Putamen (tissue), 1 donor: ENCODE measurements around the gene SPHK2.
"Not testable (repeated sequence)": the region's sequence is repeated elsewhere in the genome, so short reads cannot be mapped to it uniquely, and the experiment has no call there.

ENCODE experiments used
- DNase-seq: peaks from one replicate; pipeline ENCODE4 v3.0.0-alpha.2; 2016; ENCODE audit warnings: low spot score

Gene SPHK2

GRCh38 chr19:48660852-48661710 lies 41.8 kb downstream of the SPHK2 start:
- peak; percentile 83 for DNase-seq

DNA sequence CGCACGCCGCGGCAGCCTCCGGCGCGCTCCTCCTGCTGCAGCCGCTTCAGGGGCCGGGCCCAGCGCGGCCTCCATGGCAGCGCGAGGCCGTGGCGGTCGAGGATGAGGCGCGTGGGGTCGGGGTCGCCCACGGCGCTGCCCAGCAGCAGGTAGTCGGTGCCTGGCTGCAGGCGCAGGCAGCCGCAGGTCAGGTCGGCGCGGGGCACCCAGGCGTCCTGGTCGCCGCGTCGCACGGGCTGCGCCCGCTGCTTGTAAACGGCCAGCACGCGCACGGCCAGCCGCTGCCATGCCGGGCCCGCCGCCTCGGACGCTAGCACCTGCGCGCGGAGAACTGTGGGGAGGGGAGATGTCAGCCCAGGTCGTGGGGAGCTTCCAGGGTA lies 42.4 kb downstream of the SPHK2 start:
- no peak for DNase-seq

- DNase-seq, result no peak
Measured at GRCh38 chr19:48663667-48664066, 44.4 kb downstream of the SPHK2 start.

GRCh38 chr19:48664476-48664875 lies 45.2 kb downstream of the SPHK2 start:
- DNase-seq, result no peak

- no peak for DNase-seq
Measured at GRCh38 chr19:48665786-48666185, 46.5 kb downstream of the SPHK2 start.

DNA sequence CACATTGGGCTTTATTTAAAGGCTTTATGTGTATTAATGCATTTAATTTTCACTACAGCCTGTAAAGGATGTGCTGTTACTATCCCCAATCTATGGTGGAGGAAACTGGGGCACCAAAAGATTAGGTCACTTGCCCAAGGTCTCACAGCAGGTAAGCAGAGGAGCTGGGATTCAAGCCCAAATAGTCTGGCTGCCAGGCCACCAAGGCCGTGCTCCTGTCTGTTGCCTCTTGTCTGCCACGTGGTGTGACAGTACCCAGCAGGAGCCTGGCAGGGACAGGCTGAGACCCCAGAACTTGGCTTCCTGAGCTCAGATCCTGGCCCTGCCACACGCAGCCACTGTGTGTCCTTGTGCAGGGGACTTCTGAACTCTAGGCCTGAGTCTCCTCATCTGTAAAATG lies 49.0 kb downstream of the SPHK2 start:
- DNase-seq, result no peak

- DNase-seq, result no peak
Measured at GRCh38 chr19:48668761-48669160, 49.5 kb downstream of the SPHK2 start.

DNA sequence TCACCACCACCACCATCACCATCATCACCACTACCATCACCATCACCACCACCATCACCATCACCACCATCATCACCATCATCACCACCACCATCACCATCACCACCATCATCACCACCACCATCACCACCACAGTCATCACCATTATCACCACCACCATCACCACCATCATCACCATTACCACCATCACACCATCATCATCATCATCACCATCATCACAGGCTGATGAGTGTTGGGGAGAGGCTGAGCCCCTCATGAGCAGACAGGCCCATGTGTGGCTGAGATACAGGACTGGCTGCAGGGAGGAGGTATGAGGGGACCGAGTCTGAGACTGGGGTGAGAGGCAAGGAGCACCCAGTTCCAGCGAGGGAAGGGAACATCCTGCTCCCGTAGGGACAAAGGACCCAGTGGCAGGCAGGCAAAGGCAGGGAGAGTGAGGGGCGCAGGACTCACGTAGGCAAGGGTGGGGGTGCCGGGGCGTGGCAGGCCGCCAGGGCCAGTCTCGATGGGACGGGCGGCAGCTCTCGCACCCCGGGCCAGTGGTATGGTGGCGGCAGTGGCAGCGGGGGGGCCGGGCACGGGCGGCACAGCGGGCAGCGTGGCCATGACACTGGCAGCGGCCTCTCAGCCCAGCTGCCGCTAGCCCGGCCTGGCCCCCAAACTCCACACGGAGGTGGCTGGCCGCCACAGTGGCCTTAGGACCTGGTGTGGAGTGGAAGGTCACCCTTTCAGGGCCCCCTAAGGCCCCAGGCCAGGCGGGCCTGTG lies 50.8 kb downstream of the SPHK2 start:
- DNase-seq, result no peak

GRCh38 chr19:48670699-48671445 lies 51.6 kb downstream of the SPHK2 start:
- no peak for DNase-seq

DNA sequence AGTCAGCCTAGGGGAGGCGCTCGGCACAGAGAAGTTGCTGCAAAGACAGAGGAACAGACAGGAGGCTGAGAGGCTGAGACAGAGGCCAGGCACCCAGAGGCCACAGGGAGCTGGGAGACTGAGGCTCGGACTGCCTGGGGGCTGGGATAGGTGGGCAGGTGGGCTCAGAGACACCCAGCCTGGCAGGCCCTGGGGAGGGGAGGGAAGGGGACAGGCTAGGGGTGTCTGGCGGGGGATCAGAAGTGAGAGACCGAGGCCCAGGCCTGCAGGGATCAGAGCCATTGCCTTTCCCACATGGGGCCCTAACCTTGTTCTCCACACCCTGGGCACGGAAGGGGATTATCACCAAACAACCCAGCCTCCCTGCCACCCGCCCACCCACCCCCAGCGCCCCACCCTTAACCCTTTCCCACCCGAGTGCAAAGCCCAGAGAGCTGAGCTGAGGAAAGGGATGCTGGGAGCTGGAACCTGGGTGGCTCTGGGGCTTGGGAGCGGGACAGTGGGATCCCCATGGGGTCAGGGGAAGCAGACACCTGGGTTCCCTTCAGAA lies 52.2 kb downstream of the SPHK2 start:
- no peak for DNase-seq

DNA sequence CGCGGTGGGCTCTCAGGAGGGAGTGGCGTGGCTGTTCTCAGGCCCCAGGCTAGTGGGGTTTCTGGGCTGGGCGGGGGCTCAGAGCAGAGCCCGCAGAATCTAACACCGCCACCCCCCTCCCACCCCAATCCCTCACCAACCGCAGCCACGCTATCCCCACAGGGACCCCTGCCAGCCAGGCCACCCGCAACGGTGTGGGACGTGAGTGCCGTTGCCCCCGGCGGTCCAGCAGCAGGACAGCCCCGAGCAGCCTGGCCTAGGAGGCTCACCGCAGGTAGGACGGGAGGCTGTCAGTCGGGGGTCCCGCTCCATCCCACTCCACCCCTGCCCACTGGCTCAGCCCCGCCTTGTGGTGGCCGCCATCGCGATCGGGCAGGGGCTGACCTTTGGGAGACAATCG lies 53.7 kb downstream of the SPHK2 start, which contains the start of gene NTN5:
TSS of gene NTN5 (minus strand) at position 24 of the 400 bp plus-strand sequence. CDS start 2,031 bp downstream, outside the sequence.
- no peak for DNase-seq

DNA sequence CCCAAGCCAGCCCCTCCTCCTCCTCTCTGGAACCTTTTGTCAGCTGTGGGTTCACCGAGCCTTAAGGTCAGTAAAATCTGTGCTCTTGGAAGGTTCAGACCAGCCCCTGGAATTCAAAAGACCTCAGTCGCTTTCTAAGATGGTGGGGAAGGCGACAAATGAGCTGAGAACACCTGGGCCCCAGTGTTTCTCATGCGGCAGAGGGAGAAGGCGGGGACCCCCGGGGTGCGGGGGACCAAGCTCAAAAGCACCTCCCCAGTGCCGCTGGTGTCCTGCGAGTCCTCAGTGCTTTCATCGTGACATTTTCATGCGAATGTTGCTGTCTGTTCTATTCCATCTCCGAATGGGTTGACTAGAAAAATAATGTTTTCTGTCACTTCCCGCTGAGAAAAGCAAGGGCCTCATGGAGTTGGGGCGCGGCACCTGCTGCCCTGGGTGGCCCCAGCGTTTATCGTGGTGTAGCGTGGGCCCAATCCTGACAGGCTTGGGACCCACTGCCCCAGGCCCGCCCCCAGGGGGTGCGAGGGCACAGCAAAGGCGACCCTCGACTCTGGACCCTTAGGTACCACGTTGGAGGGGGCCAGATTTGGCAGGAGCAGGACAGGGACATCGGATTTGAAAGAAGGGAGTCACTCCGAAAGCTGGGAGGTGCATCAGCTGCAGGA lies 54.3 kb downstream of the SPHK2 start:
- no peak for DNase-seq

GRCh38 chr19:48674216-48674809 lies 55.0 kb downstream of the SPHK2 start:
- DNase-seq, result no peak

- DNase-seq, result peak; percentile 84
Measured at GRCh38 chr19:48674921-48675824, 55.9 kb downstream of the SPHK2 start.

DNA sequence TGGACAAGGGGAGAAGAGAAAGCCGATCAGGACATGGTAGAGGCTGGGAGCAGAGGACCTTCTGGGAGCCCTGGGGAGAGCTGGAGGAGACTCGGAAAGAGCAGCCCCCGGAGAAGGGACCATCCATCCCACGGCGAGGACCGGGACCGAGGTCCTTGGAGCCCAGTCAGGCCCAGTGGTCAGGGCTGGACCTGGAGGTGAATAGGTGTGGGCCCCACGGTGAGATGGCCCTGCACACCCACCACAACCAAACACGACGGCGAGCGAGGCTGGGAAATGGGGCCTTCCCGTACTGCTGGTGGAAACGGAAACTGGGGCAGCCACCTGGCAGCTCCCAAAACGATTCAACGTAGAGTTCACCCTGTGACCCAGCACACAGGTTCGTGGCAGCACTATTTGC lies 57.2 kb downstream of the SPHK2 start:
- DNase-seq, result no peak

DNA sequence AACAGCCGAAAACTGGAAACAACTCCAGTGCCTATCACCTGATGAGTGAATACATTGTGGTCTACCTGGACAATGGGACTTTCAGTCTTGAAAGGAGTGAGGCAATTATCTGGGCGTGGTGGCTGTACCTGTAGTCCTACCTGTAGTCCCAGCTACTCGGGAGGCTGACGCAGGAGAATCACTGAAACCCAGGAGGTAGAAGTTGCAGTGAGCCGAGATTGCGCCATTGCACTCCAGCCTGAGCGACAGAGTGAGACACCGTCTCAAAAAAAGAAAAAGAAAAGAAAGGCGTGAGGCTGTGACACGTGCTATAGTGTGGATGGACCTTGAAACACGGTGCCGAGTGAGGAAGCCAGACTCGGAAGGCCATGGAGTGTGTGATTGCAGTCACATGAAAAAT lies 57.6 kb downstream of the SPHK2 start:
- no peak for DNase-seq

- DNase-seq, result no peak
Measured at GRCh38 chr19:48678201-48678600, 58.9 kb downstream of the SPHK2 start.

DNA sequence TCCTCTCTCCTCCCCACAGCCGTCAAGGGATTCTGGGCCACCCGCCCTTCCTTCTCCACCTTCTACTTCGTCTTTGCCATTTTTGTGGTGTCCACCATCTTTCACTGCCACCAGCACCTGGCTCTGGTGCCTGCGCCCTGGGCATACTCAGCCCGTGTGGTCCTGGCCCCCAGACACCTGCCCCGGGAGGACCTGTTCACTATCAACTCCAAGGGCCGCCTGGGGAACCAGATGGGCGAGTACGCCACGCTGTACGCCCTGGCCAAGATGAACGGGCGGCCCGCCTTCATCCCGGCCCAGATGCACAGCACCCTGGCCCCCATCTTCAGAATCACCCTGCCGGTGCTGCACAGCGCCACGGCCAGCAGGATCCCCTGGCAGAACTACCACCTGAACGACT lies 60.7 kb downstream of the SPHK2 start:
- not testable (repeated sequence) for DNase-seq
